Measurements from ENCODE around the gene CREBBP. TPM values are rescaled to one million over a fixed set of nuclear protein-coding genes. Genes with fewer than 3 reads are reported as not detected.

CREBBP gene
- total and polyA plus RNA-seq, 2 donors (not counting 3 experiments of a cell fraction or from before 2014, with no cell fraction given) = 13.8 to 72.7 TPM

DNA sequence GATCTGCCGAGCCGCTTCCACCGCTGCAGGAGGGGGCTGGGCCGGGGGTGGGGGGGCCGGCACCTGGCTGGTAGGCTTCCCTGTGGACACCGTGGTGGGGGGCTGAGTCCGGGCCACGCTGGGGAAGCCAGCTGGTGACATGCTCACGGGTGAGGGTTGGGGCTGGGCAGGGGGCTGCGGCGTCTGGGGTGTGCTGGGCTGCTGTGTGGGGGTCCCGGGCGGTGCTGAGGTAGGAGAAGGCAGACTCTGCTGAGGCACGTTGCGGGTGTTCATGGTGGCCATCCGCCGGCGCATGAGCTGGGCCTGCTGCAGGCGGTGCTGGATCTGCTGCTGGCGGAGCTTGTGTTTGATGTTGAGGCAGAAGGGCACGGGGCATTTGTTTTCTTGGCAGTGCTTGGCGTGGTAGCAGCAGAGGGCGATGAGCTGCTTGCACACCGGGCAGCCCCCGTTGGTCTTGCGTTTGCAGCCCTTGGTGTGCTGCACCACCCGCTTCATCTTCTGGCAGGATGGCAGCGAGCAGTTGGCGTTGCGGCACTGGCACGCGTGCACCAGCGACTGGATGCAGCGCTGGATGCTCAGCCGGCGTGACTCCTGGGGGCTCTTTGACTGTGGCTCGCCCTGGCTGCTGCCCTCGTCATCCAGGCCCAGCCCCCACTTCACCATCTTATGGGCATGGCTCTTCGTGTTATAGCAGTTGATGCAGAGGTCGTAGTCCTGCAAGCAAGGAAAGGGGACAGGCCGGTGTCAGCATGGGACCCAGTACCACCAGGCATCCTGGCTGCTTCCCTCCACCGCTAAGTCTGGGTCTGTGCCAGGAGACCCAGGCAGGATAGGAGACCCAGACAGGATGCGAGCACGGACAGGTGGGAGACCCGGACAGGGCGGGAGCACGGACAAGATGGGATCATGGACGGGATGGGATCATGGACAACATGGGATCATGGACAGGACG, 151.1 kb downstream of the CREBBP start:
- H3K27ac ChIP-seq (ENCODE audit: insufficient read depth, low read depth, low read length) = no peak overlapping the region

More for the DNA sequence above, 151.1 kb downstream of the CREBBP start:
- H3K4me3 ChIP-seq (replicated peaks in 1 of 3; ENCODE audit: insufficient read depth in 1 of 3, low read depth in 1 of 3, low read length in 3 of 3) = no peak overlapping the region
- ChIA-PET CTCF (no interaction called here), POLR2A (no interaction called here)
- DNase-seq (ENCODE audit: low read depth, low spot score) (no peak), FAIRE-seq (no peak)
- peaks cover 25 to 55% of the 10 kb centered on the region in 2 experiments for H3K36me3 ChIP-seq (ENCODE audit: control insufficient read depth in 2 of 2, extremely low read depth in 1 of 2, insufficient read depth in 2 of 2, low read length in 2 of 2)
- H4K20me1 ChIP-seq (replicated peaks; ENCODE audit: control insufficient read depth, extremely low read depth, insufficient read depth, low read length) = no peaks in the 10 kb centered on the region
- no peaks in the 10 kb centered on the region for H3K9me1 ChIP-seq (replicated peaks; ENCODE audit: control insufficient read depth, extremely low read depth, insufficient read depth, low read length)
- no peak for TF ChIP-seq JUN (IDR thresholded peaks at IDR 0.05; ENCODE audit: borderline replicate concordance, insufficient read depth, insufficient read length, low read depth)
- TF ChIP-seq POLR2A (IDR thresholded peaks at IDR 0.05; ENCODE audit: low read depth, low read length) = no peak
- no peak for TF ChIP-seq GATA2 (IDR thresholded peaks at IDR 0.05; ENCODE audit: insufficient read depth, insufficient read length, low read depth, low read length)
- TF ChIP-seq EZH2 (IDR thresholded peaks at IDR 0.05; ENCODE audit: borderline replicate concordance, low read depth, low read length, severe bottlenecking) = no peak
- TF ChIP-seq, protein P1, sequence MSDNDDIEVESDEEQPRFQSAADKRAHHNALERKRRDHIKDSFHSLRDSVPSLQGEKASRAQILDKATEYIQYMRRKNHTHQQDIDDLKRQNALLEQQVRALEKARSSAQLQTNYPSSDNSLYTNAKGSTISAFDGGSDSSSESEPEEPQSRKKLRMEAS (IDR thresholded peaks at IDR 0.05; ENCODE audit: insufficient read depth, insufficient read length) = no peak
- TF ChIP-seq POLR2AphosphoS5 (IDR thresholded peaks at IDR 0.05; ENCODE audit: insufficient read depth, low read depth, low read length) = no peak
- TF ChIP-seq MYC (IDR thresholded peaks at IDR 0.05; ENCODE audit: low read depth, low read length) = no peak
- no peak for TF ChIP-seq CTCF (IDR thresholded peaks at IDR 0.05; ENCODE audit: extremely low read depth in 1 of 2, insufficient read depth in 1 of 2, low read depth in 1 of 2, low read length in 2 of 2)
- TF ChIP-seq FOS (IDR thresholded peaks at IDR 0.05; ENCODE audit: borderline replicate concordance, insufficient read depth, low read length) = no peak
- H3K79me2 ChIP-seq (ENCODE audit: control insufficient read depth, insufficient read depth, low read length) = no peaks in the 10 kb centered on the region
- no peaks in the 10 kb centered on the region for H3K27me3 ChIP-seq (ENCODE audit: control insufficient read depth in 2 of 2, insufficient read depth in 2 of 2, low read length in 2 of 2)
- no peaks in the 10 kb centered on the region for H3K9me3 ChIP-seq (replicated peaks; ENCODE audit: control insufficient read depth, insufficient read depth, low read length)
- H3K4me1 ChIP-seq (ENCODE audit: control insufficient read depth, extremely low read depth, insufficient read depth, low read length) = no peaks in the 10 kb centered on the region
- H3K9ac ChIP-seq (replicated peaks; ENCODE audit: extremely low read depth, insufficient read depth, low read length) = no peak overlapping the region
- no peak overlapping the region for H2AFZ ChIP-seq (ENCODE audit: low read depth, low read length)
- dilution Hi-C loops (cut with MboI; ENCODE audit: extremely low pct_ligation_motif_present, low sequenced_read_pairs) (no loop called here), intact Hi-C loops (cut with micrococcal nuclease) (no loop called here)
- no peak overlapping the region for H3K4me2 ChIP-seq (ENCODE audit: insufficient read depth, low read length)
- BruUV-seq (replicated peaks) = no TSS peak

Measured in endothelial cell of umbilical vein (primary cell).